ENCODE measurements around the gene KCNK1. TPM values are rescaled to one million over a fixed set of nuclear protein-coding genes. Genes with fewer than 3 reads are reported as not detected.

Gene KCNK1
- total RNA-seq, 1 donor from 2014 or later, result 6.3 TPM

DNA sequence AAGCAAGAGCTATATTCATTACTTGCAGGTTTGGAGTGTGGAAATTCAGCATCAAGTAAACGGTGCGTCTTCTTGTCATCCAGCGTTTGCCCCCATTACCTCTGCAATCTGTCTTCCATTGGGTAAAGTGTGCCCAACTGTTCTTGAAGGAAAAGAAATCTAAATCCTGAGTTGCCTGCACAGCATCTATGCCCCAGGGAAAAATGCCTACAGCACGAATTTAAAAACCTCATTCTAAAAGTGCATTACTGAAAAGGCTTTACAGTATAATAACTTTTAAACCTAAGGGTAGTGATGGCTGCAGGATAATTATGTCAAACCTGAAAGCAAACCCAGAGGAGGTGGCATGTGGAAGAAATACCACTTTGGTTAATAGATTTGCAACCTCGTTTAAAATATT lies 37.2 kb downstream of the KCNK1 start:
- DNase-seq (ENCODE audit: low read depth), result no peak
- Histone ChIP-seq H3K4me3 (ENCODE audit: low read depth, low read length) (no peak overlapping the region), H3K27me3 (ENCODE audit: control insufficient read depth, insufficient read depth, low read length) (no peaks in the 10 kb centered on the region), H3K36me3 (ENCODE audit: control insufficient read depth, insufficient read depth, low read length) (no peaks in the 10 kb centered on the region)
- TF ChIP-seq, protein P1, sequence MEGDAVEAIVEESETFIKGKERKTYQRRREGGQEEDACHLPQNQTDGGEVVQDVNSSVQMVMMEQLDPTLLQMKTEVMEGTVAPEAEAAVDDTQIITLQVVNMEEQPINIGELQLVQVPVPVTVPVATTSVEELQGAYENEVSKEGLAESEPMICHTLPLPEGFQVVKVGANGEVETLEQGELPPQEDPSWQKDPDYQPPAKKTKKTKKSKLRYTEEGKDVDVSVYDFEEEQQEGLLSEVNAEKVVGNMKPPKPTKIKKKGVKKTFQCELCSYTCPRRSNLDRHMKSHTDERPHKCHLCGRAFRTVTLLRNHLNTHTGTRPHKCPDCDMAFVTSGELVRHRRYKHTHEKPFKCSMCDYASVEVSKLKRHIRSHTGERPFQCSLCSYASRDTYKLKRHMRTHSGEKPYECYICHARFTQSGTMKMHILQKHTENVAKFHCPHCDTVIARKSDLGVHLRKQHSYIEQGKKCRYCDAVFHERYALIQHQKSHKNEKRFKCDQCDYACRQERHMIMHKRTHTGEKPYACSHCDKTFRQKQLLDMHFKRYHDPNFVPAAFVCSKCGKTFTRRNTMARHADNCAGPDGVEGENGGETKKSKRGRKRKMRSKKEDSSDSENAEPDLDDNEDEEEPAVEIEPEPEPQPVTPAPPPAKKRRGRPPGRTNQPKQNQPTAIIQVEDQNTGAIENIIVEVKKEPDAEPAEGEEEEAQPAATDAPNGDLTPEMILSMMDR (IDR thresholded peaks at IDR 0.05; ENCODE audit: insufficient read depth, low read length, poor library complexity, severe bottlenecking), result no peak

DNA sequence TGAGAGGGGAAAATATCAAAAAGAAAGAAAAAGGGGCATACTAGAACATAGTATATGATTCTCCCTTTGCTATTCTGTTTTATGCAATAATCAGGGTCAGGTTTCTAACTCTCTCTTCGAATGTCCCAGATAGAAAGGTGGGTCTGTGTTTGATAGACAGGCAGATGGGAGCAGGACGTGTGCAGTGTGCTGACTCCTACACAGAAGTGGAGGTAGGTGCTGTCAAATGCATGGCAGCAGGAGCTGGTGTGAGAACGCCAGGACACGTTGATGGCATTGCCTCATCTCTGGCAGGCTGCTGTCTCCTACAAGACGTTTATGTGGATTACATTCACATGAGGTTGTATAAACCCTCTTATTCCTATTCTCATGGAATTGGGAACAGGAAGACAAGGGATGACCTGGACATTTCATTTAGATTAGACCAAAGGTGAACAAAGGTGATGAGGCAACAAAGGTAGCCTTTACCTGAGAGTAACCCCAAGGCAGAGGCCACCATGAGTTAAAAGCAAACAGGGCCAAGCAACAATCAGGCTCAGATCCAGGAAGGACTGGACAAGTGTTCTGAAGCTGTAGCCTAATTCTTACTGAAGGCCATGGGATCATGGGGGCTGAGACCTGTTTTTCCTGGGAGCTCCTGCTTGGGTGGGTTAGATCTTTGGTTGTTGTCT lies 37.8 kb downstream of the KCNK1 start:
- TF ChIP-seq, protein P1 (IDR thresholded peaks at IDR 0.05; ENCODE audit: insufficient read depth, low read length, poor library complexity, severe bottlenecking), result no peak
- Histone ChIP-seq H3K36me3 (ENCODE audit: control insufficient read depth, insufficient read depth, low read length) (no peaks in the 10 kb centered on the region), H3K27me3 (ENCODE audit: control insufficient read depth, insufficient read depth, low read length) (no peaks in the 10 kb centered on the region), H3K4me3 (ENCODE audit: low read depth, low read length) (no peak overlapping the region)
- DNase-seq (ENCODE audit: low read depth), result no peak

DNA sequence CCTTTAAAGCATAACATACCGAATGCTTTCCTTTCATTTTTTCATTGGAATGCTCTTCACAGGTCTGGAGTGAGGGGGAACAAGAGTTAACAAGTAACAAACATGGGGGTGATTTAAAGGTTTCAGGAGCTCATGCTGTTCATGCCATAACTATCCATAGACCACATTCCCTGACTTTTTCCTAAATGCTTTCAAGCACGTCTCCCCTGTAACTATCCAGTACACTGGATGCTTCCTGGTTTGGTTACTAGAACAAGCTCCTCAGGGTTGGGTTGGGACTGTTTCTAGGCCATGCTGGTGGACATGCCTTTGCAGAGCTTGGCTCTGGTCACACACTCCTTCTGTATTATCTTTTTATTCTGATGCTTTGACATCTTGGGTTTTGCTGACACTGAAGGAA lies 38.6 kb downstream of the KCNK1 start:
- Histone ChIP-seq H3K27me3 (ENCODE audit: control insufficient read depth, insufficient read depth, low read length) (no peaks in the 10 kb centered on the region), H3K36me3 (ENCODE audit: control insufficient read depth, insufficient read depth, low read length) (no peaks in the 10 kb centered on the region), H3K4me3 (ENCODE audit: low read depth, low read length) (no peak overlapping the region)
- DNase-seq (ENCODE audit: low read depth), result no peak
- TF ChIP-seq, protein P1 (IDR thresholded peaks at IDR 0.05; ENCODE audit: insufficient read depth, low read length, poor library complexity, severe bottlenecking), result no peak

DNA sequence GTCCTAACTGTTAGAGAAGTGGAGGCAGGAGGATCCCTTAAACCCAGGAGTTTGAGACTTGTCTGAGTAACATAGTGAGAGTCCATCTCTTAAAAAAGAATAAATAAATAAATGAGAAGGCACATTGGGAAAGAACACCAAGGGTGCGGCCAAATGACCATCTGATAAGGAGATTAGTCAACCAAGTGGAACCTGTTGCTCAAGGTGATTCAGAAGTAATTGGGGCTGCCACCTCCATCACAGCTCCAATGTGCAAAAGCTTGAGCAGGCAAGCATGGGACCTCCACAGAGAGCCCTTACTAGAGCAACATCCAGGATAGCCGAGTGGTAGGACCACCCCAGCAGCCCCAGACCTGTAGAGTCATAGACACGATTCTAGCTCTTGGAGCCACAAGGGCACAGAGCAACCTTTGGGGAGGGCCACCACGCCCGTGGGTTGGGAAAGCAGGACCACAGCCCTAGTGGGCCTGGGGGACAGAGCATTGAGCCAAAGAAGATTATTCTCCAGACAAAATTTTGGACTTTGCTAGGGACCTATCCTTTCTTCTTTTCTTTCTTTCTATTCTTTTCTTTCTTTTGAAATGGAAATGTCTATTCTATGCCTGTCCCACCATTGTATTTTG lies 40.9 kb downstream of the KCNK1 start:
- Histone ChIP-seq H3K4me3 (ENCODE audit: low read depth, low read length) (no peak overlapping the region), H3K27me3 (ENCODE audit: control insufficient read depth, insufficient read depth, low read length) (no peaks in the 10 kb centered on the region), H3K36me3 (ENCODE audit: control insufficient read depth, insufficient read depth, low read length) (no peaks in the 10 kb centered on the region)
- TF ChIP-seq, protein P1 (IDR thresholded peaks at IDR 0.05; ENCODE audit: insufficient read depth, low read length, poor library complexity, severe bottlenecking), result no peak
- no peak for DNase-seq (ENCODE audit: low read depth)

DNA sequence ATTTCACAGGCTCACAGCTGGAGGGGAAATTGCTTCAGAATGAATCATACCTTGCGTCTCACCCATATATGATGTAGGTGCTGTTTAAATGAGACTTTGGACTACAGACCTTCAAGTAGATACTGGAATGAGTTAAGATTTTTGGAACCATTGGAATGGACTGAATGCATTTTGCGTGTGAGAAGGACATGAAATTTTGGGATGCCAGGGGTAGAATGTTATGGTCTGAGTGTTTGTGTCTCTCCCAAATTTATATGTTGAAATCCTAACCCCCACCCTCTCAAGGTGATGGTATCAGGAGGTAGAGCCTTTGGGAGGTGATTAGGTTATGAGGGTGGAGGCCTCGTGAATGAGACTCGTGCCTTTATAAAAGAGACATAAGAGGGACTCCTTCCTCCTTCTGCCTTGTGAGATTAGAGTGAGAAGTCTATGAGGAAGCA lies 41.4 kb downstream of the KCNK1 start:
- Histone ChIP-seq H3K27me3 (ENCODE audit: control insufficient read depth, insufficient read depth, low read length) (no peaks in the 10 kb centered on the region), H3K4me3 (ENCODE audit: low read depth, low read length) (no peak overlapping the region), H3K36me3 (ENCODE audit: control insufficient read depth, insufficient read depth, low read length) (no peaks in the 10 kb centered on the region)
- no peak for DNase-seq (ENCODE audit: low read depth)
- TF ChIP-seq, protein P1 (IDR thresholded peaks at IDR 0.05; ENCODE audit: insufficient read depth, low read length, poor library complexity, severe bottlenecking), result no peak

All from kidney epithelial cell (primary cell).